ENCODE measurements around the gene CARS1.
A peak's percentile ranks its signal among the peaks of the same experiment; 100 is the strongest.

Gene CARS1

GRCh38 chr11:2952290-2952689 is 104.9 kb downstream of the CARS1 start:
- DNase-seq = no peak

- peak; percentile 65 for DNase-seq
Measured at GRCh38 chr11:2951231-2952110, 105.8 kb downstream of the CARS1 start.
